Endothelial cell of umbilical vein (primary cell): Measurements from ENCODE around the gene ARHGEF12. TPM values are rescaled to one million over a fixed set of nuclear protein-coding genes. Genes with fewer than 3 reads are reported as not detected.
A peak's percentile ranks its signal among the peaks of the same experiment; 100 is the strongest.

Experiments
- BruUV-seq: library from RNA; stranded (reverse); fragments of 400-500 nt; replicated peaks from 2 replicates; lab custom pipeline; 2021; lab: Mats Ljungman, UMichigan
- CTCF ChIA-PET: fragments of 300-600, 350-600 bp; sonication (Branson Sonifier 250); formaldehyde crosslinking; loops from one replicate; lab custom pipeline; 2021; ENCODE audit warnings: antibody characterized with exemption, inconsistent platforms; lab: Charles Lee
- POLR2A ChIA-PET: fragments of 300-600, 350-600 bp; sonication (Branson Sonifier 250); formaldehyde crosslinking; loops from one replicate; lab custom pipeline; 2021; ENCODE audit warnings: antibody characterized with exemption, inconsistent platforms; lab: Charles Lee
- DNase-seq: peaks from one replicate; pipeline ENCODE4 v3.0.0-alpha.2; 2011; ENCODE audit warnings: low read depth, low spot score
- FAIRE-seq: peaks from 2 replicates; lab custom pipeline; 2011; peaks lifted over from hg19 to GRCh38; lab: Jason Lieb, UNC
- H2AFZ ChIP-seq: 2 replicates; pipeline ENCODE4 v1.6.0; 2012; ENCODE audit warnings: low read depth, low read length, control low read depth, inconsistent platforms
- H3K27ac ChIP-seq: 2 replicates; pipeline ENCODE4 v1.5.1; 2011; ENCODE audit warnings: low read depth, mild to moderate bottlenecking, control low read depth, low read length, moderate library complexity; ENCODE audit not compliant: insufficient read depth
- H3K27me3 ChIP-seq, 2 experiments: 2 replicates each; pipeline versions ENCODE4 v1.6.0 to v1.6.1; 2011; ENCODE audit warnings: low read length in 2 of 2, mixed read lengths in 1 of 2; ENCODE audit not compliant: control insufficient read depth in 2 of 2, insufficient read depth in 2 of 2
- H3K36me3 ChIP-seq, 2 experiments: 2 replicates in 1 of 2; 3 replicates in 1 of 2; pipeline ENCODE4 v1.5.1; 2011; ENCODE audit warnings: low read length in 2 of 2, mild to moderate bottlenecking in 1 of 2, moderate library complexity in 1 of 2; ENCODE audit not compliant: control insufficient read depth in 2 of 2, insufficient read depth in 2 of 2; ENCODE audit errors: extremely low read depth in 1 of 2
- H3K4me1 ChIP-seq: 3 replicates; pipeline ENCODE4 v1.5.1; 2011; ENCODE audit warnings: mild to moderate bottlenecking, low read length; ENCODE audit not compliant: control insufficient read depth, insufficient read depth; ENCODE audit errors: extremely low read depth
- H3K4me2 ChIP-seq: 2 replicates; pipeline ENCODE4 v1.6.1; 2011; ENCODE audit warnings: low read length, control low read depth, mixed read lengths; ENCODE audit not compliant: insufficient read depth
- H3K4me3 ChIP-seq, 3 experiments: fragments of 200-600 bp in 1 of 3; sonication (generic), shearing (Covaris generic) in 1 of 3; replicated peaks in 1 of 3; 2 replicates each; pipeline ENCODE4 v1.5.1; 2011 to 2016; ENCODE audit warnings: control low read depth in 3 of 3, low read length in 3 of 3, mild to moderate bottlenecking in 2 of 3, inconsistent platforms in 1 of 3, low read depth in 1 of 3, moderate library complexity in 1 of 3; ENCODE audit not compliant: insufficient read depth in 1 of 3
- H3K79me2 ChIP-seq: 2 replicates; pipeline ENCODE4 v1.6.0; 2012; ENCODE audit warnings: low read length, inconsistent platforms; ENCODE audit not compliant: control insufficient read depth, insufficient read depth
- H3K9ac ChIP-seq: replicated peaks from 2 replicates; pipeline ENCODE3; 2011; ENCODE audit warnings: low read length, control low read depth; ENCODE audit not compliant: insufficient read depth; ENCODE audit errors: extremely low read depth
- H3K9me1 ChIP-seq: replicated peaks from 3 replicates; pipeline ENCODE4 v1.6.0; 2011; ENCODE audit warnings: mild to moderate bottlenecking, low read length; ENCODE audit not compliant: control insufficient read depth, insufficient read depth; ENCODE audit errors: extremely low read depth
- H3K9me3 ChIP-seq: replicated peaks from 2 replicates; pipeline ENCODE4 v1.5.1; 2012; ENCODE audit warnings: low read length, inconsistent platforms; ENCODE audit not compliant: control insufficient read depth, insufficient read depth
- H4K20me1 ChIP-seq: replicated peaks from 2 replicates; pipeline ENCODE3; 2011; ENCODE audit warnings: mild to moderate bottlenecking, low read length; ENCODE audit not compliant: control insufficient read depth, insufficient read depth; ENCODE audit errors: extremely low read depth
- CTCF ChIP-seq, 2 donors: IDR thresholded peaks; 1 replicate in 1 of 2; 2 replicates in 1 of 2; pipeline ENCODE4 v1.5.1; 2011; ENCODE audit warnings: low read length in 2 of 2, mild to moderate bottlenecking in 2 of 2, moderate library complexity in 2 of 2, control low read depth in 1 of 2, inconsistent platforms in 1 of 2, low read depth in 1 of 2; ENCODE audit not compliant: insufficient read depth in 1 of 2; ENCODE audit errors: extremely low read depth in 1 of 2
- EZH2 ChIP-seq: IDR thresholded peaks from 2 replicates; pipeline ENCODE4 v1.6.1; 2012; ENCODE audit warnings: borderline replicate concordance, low read depth, mild to moderate bottlenecking, moderate library complexity, low read length, inconsistent platforms; ENCODE audit not compliant: severe bottlenecking
- FOS ChIP-seq: IDR thresholded peaks from 2 replicates; pipeline ENCODE4 v1.6.1; 2011; ENCODE audit warnings: mild to moderate bottlenecking, low read length, moderate library complexity, borderline replicate concordance; ENCODE audit not compliant: insufficient read depth
- GATA2 ChIP-seq: IDR thresholded peaks from 2 replicates; pipeline ENCODE4 v1.7.0; 2011; ENCODE audit warnings: low read depth, mild to moderate bottlenecking, moderate library complexity, mixed read lengths, low read length; ENCODE audit not compliant: insufficient read length, insufficient read depth
- JUN ChIP-seq: IDR thresholded peaks from 2 replicates; pipeline ENCODE4 v1.6.1; 2011; ENCODE audit warnings: borderline replicate concordance, low read depth; ENCODE audit not compliant: insufficient read length, insufficient read depth
- MAX ChIP-seq: IDR thresholded peaks from 2 replicates; pipeline ENCODE4 v1.6.1; 2011; ENCODE audit not compliant: insufficient read depth, insufficient read length
- MYC ChIP-seq: IDR thresholded peaks from one replicate; pipeline ENCODE4 v1.6.1; 2011; ENCODE audit warnings: mild to moderate bottlenecking, low read depth, low read length
- POLR2A ChIP-seq: IDR thresholded peaks from 2 replicates; pipeline ENCODE4 v1.6.1; 2012; ENCODE audit warnings: low read depth, mild to moderate bottlenecking, control low read depth, low read length
- POLR2AphosphoS5 ChIP-seq: IDR thresholded peaks from 2 replicates; pipeline ENCODE4 v1.6.1; 2012; ENCODE audit warnings: low read depth, mild to moderate bottlenecking, control low read depth, low read length, moderate library complexity; ENCODE audit not compliant: insufficient read depth
- dilution Hi-C: fragments of 300-500 bp; cut with MboI; formaldehyde crosslinking; loops from one replicate; pipeline ENCODE4 v1.15.0; 2019; ENCODE audit warnings: low sequenced_read_pairs; ENCODE audit not compliant: extremely low pct_ligation_motif_present
- intact Hi-C: fragments of 100-400 bp; cut with micrococcal nuclease; formaldehyde crosslinking; loops from one replicate; pipeline ENCODE4 v1.10.0; 2022
- polyA plus RNA-seq, 4 experiments: library from polyadenylated mRNA; depleted of rRNA in 3 of 4; stranded (reverse) in 3 of 4; unstranded in 1 of 4; fragments of >200 nt; gene quantifications; 2 replicates each; pipeline versions ENCODE4 v1.2.1 to v1.2.3, GENCODE V29; 2011 to 2012; ENCODE audit warnings: missing spikeins in 1 of 4
- total RNA-seq: library from RNA; stranded (reverse); gene quantifications from 2 replicates; pipeline ENCODE4 v1.2.3, GENCODE V29; 2021

ARHGEF12 gene
- total and polyA plus RNA-seq, 2 donors (not counting 3 experiments of a cell fraction or from before 2014, with no cell fraction given) = 20.9 to 125 TPM

- peaks cover 0 to 11% of the 10 kb centered on the region in 2 experiments for H3K36me3 ChIP-seq
- TF ChIP-seq POLR2AphosphoS5 (no peak), POLR2A (no peak), JUN (peak; percentile 84), CTCF (IDR thresholded peaks at IDR 0.05; ENCODE audit: extremely low read depth in 1 of 2, insufficient read depth in 1 of 2, low read depth in 1 of 2, low read length in 2 of 2) (peak; percentile 28 to 49)
- BruUV-seq = no TSS peak
- dilution Hi-C loops = no loop called here
- H3K4me3 ChIP-seq = peak overlapping the region; percentile 82 to 98 (median 82)
- H3K4me1 ChIP-seq = peaks cover 32% of the 10 kb centered on the region
- peak overlapping the region; percentile 87 for H3K27ac ChIP-seq
- no peaks in the 10 kb centered on the region for H3K9me1 ChIP-seq
- no peaks in the 10 kb centered on the region for H4K20me1 ChIP-seq
- H3K9me3 ChIP-seq = no peaks in the 10 kb centered on the region
- intact Hi-C loops = loop anchor here (1.0 to 10.0 kb wide), 8 partner anchors 10 to 1860 kb away; partner anchors contain the start of genes SC5D and TLCD5
- FAIRE-seq = peak; percentile 35
- H3K79me2 ChIP-seq = peaks cover 37% of the 10 kb centered on the region
- H2AFZ ChIP-seq = peak overlapping the region; percentile 80
- H3K9ac ChIP-seq = peak overlapping the region; percentile 96
- no peaks in the 10 kb centered on the region for H3K27me3 ChIP-seq
- peak overlapping the region; percentile 98 for H3K4me2 ChIP-seq
- ChIA-PET CTCF (interaction anchor here (0.7 to 4.8 kb wide), 37 partner anchors 8 to 472 kb away, joined by 3 to 32 read pairs (median 5); partner anchors contain the start of gene TLCD5), POLR2A (interaction anchor here (0.7 kb wide), 1 partner anchor 10 kb away, joined by 4 read pairs; the partner anchor contains the start of gene TLCD5)
- peak; percentile 91 for DNase-seq
Observed at GRCh38 chr11:120334894-120335462, 1.2 kb upstream of the ARHGEF12 start.

GRCh38 chr11:120335556-120335907, 681 bp upstream of the ARHGEF12 start:
- DNase-seq (no peak), FAIRE-seq (no peak)
- H3K9me1 ChIP-seq = no peaks in the 10 kb centered on the region
- no peaks in the 10 kb centered on the region for H3K27me3 ChIP-seq
- no peaks in the 10 kb centered on the region for H3K9me3 ChIP-seq
- H3K36me3 ChIP-seq = peaks cover 0 to 5% of the 10 kb centered on the region in 2 experiments
- H3K4me3 ChIP-seq = peak overlapping the region; percentile 82 to 98 (median 82)
- H3K79me2 ChIP-seq = peaks cover 42% of the 10 kb centered on the region
- dilution Hi-C loops = no loop called here
- ChIA-PET CTCF (interaction anchor here (0.7 to 4.8 kb wide), 40 partner anchors 9 to 472 kb away, joined by 3 to 32 read pairs (median 5); partner anchors contain the start of gene TLCD5), POLR2A (interaction anchor here (0.7 kb wide), 1 partner anchor 11 kb away, joined by 4 read pairs; the partner anchor contains the start of gene TLCD5)
- peak overlapping the region; percentile 96 for H3K9ac ChIP-seq
- peak overlapping the region; percentile 98 for H3K4me2 ChIP-seq
- intact Hi-C loops = loop anchor here (1.0 to 10.0 kb wide), 8 partner anchors 10 to 1859 kb away; partner anchors contain the start of genes SC5D and TLCD5
- BruUV-seq = TSS peak; percentile 59
- H2AFZ ChIP-seq = peak overlapping the region; percentile 80
- TF ChIP-seq MYC (no peak), POLR2A (no peak), GATA2 (no peak), FOS (no peak), POLR2AphosphoS5 (no peak), JUN (no peak), EZH2 (no peak), MAX (no peak), CTCF (IDR thresholded peaks at IDR 0.05; ENCODE audit: extremely low read depth in 1 of 2, insufficient read depth in 1 of 2, low read depth in 1 of 2, low read length in 2 of 2) (no peak)
- H3K27ac ChIP-seq = peak overlapping the region; percentile 87
- peaks cover 36% of the 10 kb centered on the region for H3K4me1 ChIP-seq
- no peaks in the 10 kb centered on the region for H4K20me1 ChIP-seq
